ENCODE results near the gene RASGRP1.

The RASGRP1 gene

GRCh38 chr15:38538328-38539007 is 26.1 kb downstream of the RASGRP1 start:
- in situ Hi-C loops (cut with HindIII; ENCODE audit: low sequenced_read_pairs): no loop called here

DNA sequence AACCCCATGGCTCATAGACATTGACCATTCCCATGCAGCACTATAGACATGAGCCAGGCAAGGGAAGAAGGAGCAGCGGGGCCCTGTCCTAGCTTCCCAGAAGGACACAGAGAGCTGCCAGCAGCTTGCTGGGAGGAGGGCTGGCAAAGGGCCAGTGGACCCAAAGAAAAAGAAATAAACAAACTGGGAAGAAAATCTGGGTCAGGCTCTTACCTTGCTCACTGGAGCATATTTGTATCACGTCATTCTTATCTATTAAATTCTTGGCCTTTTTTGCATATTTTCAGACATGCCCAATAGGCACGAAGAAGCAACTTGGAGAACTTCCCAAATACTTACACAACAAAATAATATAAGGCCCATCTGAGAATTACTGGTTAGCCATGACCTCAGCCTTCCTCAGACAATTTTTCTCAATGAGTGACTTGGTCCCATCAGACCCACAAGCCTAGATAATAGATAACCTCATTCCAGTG is 28.4 kb downstream of the RASGRP1 start:
- in situ Hi-C loops (cut with HindIII; ENCODE audit: low sequenced_read_pairs): no loop called here

DNA sequence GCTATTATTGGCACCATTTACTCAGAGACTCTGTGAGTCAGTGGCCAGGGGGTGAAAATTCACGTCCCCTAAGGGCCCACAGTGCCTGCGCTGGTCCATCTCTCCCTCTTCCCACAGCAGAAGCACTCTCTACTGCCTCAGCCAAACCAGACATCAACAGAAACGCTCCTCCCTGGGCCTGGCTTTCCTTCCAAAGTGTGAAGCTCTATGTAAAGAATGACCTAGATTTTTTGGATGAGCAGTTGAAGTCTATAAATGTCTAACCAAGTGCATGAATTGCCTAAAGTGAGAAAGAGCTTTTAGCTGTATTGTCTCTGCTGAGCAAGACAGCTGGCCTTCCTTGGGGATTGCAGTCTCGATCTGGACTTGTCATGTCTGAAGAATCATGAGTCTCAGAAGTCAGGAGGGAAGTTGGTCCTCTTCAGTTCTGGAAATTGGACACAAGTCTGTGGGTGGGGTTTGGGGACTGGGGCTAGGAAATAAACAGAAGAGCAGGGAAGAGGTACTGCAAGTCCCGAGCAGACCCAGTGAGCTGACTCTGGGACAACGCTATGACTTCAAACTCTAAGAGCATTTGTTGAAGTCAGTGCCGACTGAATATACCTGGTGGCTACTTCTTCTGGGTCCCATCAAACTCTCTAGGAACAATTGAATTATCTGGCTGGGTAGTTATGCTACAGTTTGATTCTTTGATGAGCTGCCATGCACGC is 29.0 kb downstream of the RASGRP1 start:
- in situ Hi-C loops (cut with HindIII; ENCODE audit: low sequenced_read_pairs): no loop called here

DNA sequence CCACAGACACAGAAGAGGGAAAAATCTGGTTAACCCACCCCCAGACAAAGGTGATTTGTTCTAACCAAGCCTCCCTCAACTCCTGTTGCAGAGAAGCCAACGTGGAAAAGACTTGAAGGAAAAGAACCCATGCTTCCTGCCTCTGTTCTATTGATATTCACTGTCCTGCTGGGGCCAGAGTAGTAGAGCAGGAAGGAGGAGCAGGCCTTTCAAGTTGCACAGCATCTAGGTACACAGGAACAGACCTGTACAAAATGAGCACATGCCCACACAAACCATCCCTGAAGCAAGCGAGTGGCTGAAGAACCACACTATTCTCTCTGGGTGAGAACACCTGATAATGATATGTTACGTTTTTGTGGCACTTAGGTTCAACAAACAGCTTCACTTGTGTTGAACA is 29.9 kb downstream of the RASGRP1 start:
- in situ Hi-C loops (cut with HindIII; ENCODE audit: low sequenced_read_pairs): no loop called here

DNA sequence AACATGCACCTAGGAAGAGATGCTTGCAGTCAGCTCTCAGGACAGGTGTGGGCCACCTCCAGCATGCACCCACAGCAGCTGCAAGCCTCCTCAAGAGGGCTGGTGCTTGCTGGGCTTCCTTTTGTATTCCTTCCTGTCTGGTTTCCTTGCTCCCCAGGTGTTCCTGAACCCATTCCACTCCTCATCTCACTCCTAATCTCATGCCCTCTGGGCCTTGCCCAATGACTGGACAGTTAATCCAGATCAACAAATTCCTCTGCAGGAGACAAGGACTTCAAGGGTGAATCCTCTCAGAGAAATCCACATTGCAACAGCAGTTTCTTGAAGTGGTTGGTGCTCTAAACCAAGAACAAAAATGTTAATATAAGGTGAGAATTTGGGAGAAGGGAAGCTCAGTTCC is 30.7 kb downstream of the RASGRP1 start:
- in situ Hi-C loops (cut with HindIII; ENCODE audit: low sequenced_read_pairs): no loop called here

- in situ Hi-C loops (cut with HindIII; ENCODE audit: low sequenced_read_pairs): no loop called here
These were observed 31.1 kb downstream of the RASGRP1 start for GRCh38 chr15:38533416-38533915.

GRCh38 chr15:38532728-38533127 is 31.9 kb downstream of the RASGRP1 start:
- in situ Hi-C loops (cut with HindIII; ENCODE audit: low sequenced_read_pairs): no loop called here

DNA sequence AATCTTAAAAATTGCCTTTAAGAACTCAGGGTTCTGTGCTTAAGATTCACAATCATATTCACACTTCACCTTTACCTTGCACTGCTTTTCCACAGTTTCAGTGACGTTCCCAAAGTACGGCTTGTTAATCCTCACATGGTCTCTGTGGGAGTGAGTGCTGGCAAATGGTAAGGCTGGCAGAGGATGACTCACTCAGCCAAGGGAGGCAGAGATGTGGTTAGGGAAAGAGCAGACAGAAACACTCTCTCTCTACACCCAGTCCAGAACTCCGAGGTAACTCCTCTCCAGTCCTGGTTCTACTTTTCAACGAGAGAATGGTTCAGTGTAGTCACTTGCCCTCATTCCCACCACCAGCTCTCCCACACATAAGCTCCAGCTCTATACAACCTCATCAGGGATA is 33.1 kb downstream of the RASGRP1 start:
- in situ Hi-C loops (cut with HindIII; ENCODE audit: low sequenced_read_pairs): no loop called here

GRCh38 chr15:38530113-38530512 is 34.5 kb downstream of the RASGRP1 start:
- in situ Hi-C loops (cut with HindIII; ENCODE audit: low sequenced_read_pairs): no loop called here

GRCh38 chr15:38528294-38528693 is 36.3 kb downstream of the RASGRP1 start:
- in situ Hi-C loops (cut with HindIII; ENCODE audit: low sequenced_read_pairs): no loop called here

DNA sequence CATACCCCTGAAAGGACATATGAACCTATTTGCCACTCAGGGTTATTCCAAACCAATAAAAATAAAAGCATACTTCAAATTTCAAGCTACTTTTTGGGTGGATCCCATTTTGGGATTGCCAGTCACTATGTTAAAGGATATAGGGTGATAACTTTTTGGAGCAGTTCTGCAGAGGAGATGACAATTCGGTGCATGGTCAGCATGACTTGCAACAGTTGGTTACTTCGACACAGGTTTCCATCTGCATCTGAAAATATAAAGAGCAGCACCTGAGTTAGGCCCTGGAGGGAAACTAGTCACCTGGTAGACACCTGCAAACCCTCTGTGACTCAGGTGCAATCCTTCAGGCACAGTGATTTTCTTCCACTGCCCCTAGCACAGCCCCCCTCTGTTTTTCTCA is 38.5 kb downstream of the RASGRP1 start:
- in situ Hi-C loops (cut with HindIII; ENCODE audit: low sequenced_read_pairs): no loop called here

- in situ Hi-C loops (cut with HindIII; ENCODE audit: low sequenced_read_pairs): no loop called here
These were observed 39.1 kb downstream of the RASGRP1 start for GRCh38 chr15:38525489-38525888.

DNA sequence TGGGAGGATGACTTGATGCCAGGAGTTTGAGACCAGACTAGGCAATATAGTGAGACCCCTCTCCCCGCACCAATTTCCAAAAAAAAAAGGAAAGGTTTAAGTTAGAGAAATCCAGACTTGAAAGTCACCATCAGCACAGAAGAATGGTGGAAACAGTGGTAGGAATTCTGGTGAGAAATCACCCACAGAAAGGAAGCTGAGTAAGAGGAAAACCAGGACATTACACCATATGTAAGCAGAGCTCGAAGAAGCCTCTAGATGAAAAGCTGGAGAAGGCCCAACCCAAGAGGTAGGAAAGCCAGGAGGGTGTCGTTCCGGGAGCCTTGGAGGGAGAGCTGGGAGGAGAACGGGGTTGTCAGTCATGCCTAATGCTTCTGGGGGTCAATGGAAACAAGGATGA is 40.5 kb downstream of the RASGRP1 start:
- in situ Hi-C loops (cut with HindIII; ENCODE audit: low sequenced_read_pairs): no loop called here

DNA sequence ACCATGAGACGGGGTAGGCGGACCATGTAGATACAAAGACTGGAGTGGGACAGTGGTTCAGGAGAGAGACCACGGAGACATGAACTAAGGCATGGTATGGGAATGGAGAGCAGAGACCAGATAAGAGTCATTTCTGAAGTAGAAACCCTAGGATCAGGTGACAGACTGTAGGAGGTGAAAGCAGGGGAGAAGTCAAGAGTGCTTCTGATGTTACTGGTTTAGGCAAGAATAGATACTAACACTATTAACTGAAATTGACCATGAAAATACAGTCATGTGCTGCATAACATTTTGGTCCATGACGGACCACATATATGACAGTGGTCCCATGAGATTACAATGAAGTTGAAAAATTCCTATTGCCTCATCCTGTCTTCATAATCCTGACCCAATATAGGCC is 41.7 kb downstream of the RASGRP1 start:
- in situ Hi-C loops (cut with HindIII; ENCODE audit: low sequenced_read_pairs): no loop called here

DNA sequence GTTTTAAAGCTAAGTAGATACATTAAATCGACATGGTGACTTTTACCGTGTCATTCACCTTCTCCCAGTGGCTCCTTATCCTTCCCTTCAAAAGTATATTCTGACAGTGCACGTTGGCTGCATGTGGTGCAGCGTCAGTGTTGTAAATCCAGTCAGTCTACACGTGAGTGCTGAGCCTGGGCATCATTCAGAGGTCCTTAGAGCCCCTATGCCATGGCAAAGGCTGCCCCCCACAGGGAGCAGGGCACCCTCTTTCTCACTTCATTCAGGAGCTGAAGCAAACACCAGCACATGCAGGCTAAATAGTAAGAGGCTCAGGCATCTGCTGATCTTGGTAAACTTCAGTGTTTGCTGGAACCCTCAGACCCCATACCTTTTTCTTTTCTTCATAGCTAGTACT is 43.3 kb downstream of the RASGRP1 start:
- in situ Hi-C loops (cut with HindIII; ENCODE audit: low sequenced_read_pairs): no loop called here

GRCh38 chr15:38520035-38520434 is 44.6 kb downstream of the RASGRP1 start:
- in situ Hi-C loops (cut with HindIII; ENCODE audit: low sequenced_read_pairs): no loop called here

DNA sequence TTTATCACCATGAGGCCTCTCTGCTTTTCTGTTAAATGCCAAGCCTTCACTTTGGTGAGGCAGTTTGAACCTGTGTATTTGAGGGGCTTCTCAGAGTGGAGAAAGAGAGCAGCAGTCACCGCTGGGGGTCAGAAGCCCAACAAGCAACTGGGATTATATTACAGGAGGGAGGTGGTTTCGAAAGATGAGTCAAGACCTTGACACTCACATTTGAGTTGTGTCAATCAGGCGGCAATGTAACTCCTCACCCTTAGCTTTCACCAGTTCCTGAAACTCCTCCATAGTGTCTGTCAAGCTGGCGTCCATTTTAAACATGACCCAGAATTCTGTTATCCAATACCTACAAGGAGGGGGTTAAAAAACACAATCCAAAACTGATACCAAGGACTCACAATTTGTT is 46.5 kb downstream of the RASGRP1 start:
- in situ Hi-C loops (cut with HindIII; ENCODE audit: low sequenced_read_pairs): no loop called here

- in situ Hi-C loops (cut with HindIII; ENCODE audit: low sequenced_read_pairs): no loop called here
These were observed 47.2 kb downstream of the RASGRP1 start for GRCh38 chr15:38517312-38517975.

- in situ Hi-C loops (cut with HindIII; ENCODE audit: low sequenced_read_pairs): no loop called here
These were observed 48.0 kb downstream of the RASGRP1 start for GRCh38 chr15:38516626-38517025.

DNA sequence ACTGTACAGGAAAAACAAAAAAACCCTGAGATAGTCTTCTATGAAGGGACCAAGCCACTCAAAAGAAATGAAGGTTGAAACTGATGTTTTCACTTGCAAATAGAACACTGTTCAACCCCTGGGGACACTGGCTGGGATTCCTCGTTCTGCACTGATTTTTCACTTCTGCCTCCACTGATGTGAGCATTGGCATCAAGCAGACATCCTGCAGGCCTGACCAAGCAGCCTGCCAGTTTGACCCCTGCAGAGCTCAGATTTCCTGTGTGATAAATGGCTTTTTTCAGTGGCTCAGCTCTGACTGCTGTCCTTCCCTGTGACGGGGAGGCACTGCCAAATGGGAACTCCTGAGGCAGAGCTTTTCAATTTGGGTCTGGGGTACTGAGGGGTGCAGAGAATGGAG is 50.0 kb downstream of the RASGRP1 start:
- in situ Hi-C loops (cut with HindIII; ENCODE audit: low sequenced_read_pairs): no loop called here

- in situ Hi-C loops (cut with HindIII; ENCODE audit: low sequenced_read_pairs): no loop called here
These were observed 51.7 kb downstream of the RASGRP1 start for GRCh38 chr15:38512901-38513300.

- in situ Hi-C loops (cut with HindIII; ENCODE audit: low sequenced_read_pairs): no loop called here
These were observed 55.5 kb downstream of the RASGRP1 start for GRCh38 chr15:38509152-38509551.
